Smooth muscle cell (in vitro differentiated cells): ENCODE data around the gene TM7SF2. TPM values are rescaled to one million over a fixed set of nuclear protein-coding genes. Genes with fewer than 3 reads are reported as not detected.
"Not testable (repeated sequence)": the region's sequence is repeated elsewhere in the genome, so short reads cannot be mapped to it uniquely, and the experiment has no call there.

Experiments used
- DNase-seq: peaks from one replicate; lab custom pipeline; 2025; ENCODE audit not compliant: unreplicated experiment; lab: John Stamatoyannopoulos, UW
- H2AFZ ChIP-seq: fragments of 200-600 bp; sonication (generic); 2 replicates; pipeline ENCODE4 v1.6.0; 2016; ENCODE audit warnings: antibody characterized with exemption, low read depth, mild to moderate bottlenecking
- H3F3A ChIP-seq: fragments of 200-600 bp; sonication (generic); 2 replicates; pipeline ENCODE4 v1.6.0; 2017; ENCODE audit warnings: antibody characterized with exemption, low read depth
- H3K27ac ChIP-seq: fragments of 200-600 bp; sonication (generic); 2 replicates; pipeline ENCODE4 v1.5.1; 2016; ENCODE audit warnings: low read depth, mild to moderate bottlenecking
- H3K27me3 ChIP-seq: fragments of 200-600 bp; sonication (generic); 2 replicates; pipeline ENCODE4 v1.6.1; 2016; ENCODE audit warnings: low read depth, mild to moderate bottlenecking
- H3K36me3 ChIP-seq: fragments of 200-600 bp; sonication (generic); 2 replicates; pipeline ENCODE4 v1.5.1; 2016; ENCODE audit warnings: low read depth
- H3K4me1 ChIP-seq: fragments of 200-600 bp; sonication (generic); 2 replicates; pipeline ENCODE4 v1.5.1; 2016; ENCODE audit warnings: low read depth
- H3K4me2 ChIP-seq: fragments of 200-600 bp; sonication (generic); 2 replicates; pipeline ENCODE4 v1.6.0; 2016; ENCODE audit warnings: mild to moderate bottlenecking
- H3K4me3 ChIP-seq: fragments of 200-600 bp; sonication (generic); 2 replicates; pipeline ENCODE4 v1.5.1; 2016; ENCODE audit warnings: mild to moderate bottlenecking
- H3K79me2 ChIP-seq: fragments of 200-600 bp; sonication (generic); 2 replicates; pipeline ENCODE4 v1.6.0; 2016; ENCODE audit warnings: low read depth, mild to moderate bottlenecking
- H3K9ac ChIP-seq: fragments of 200-600 bp; sonication (generic); 2 replicates; pipeline ENCODE4 v1.6.0; 2016; ENCODE audit warnings: low read depth
- H3K9me3 ChIP-seq: fragments of 200-600 bp; sonication (generic); replicated peaks from 2 replicates; pipeline ENCODE4 v1.5.1; 2016; ENCODE audit warnings: low read depth
- H4K20me1 ChIP-seq: fragments of 200-600 bp; sonication (generic); 2 replicates; pipeline ENCODE4 v1.6.0; 2016; ENCODE audit warnings: low read depth
- CTCF ChIP-seq: fragments of 200-600 bp; sonication (generic); IDR thresholded peaks from 2 replicates; pipeline ENCODE4 v1.5.1; 2017; ENCODE audit warnings: borderline replicate concordance, mild to moderate bottlenecking, antibody characterized with exemption; ENCODE audit not compliant: insufficient read depth, poor library complexity, severe bottlenecking
- WGBS: methylation state at CpG from one replicate; pipeline ENCODE4 v1.1.7; 2016; ENCODE audit warnings: low lambda C conversion rate; 5-methylcytosine and 5-hydroxymethylcytosine counted together
- polyA plus RNA-seq: library from polyadenylated mRNA; unstranded; fragments of >200 nt; fragmentation: Nextera tagmentation; extraction: Ambion mirVana; gene quantifications from 2 replicates; pipeline ENCODE4 v1.2.1, GENCODE V29; 2016
- total RNA-seq: library from RNA; depleted of rRNA; stranded (reverse); fragments of >200 nt; gene quantifications from 2 replicates; pipeline ENCODE4 v1.2.3, GENCODE V29; 2014

Gene TM7SF2
- total and polyA plus RNA-seq, 2 experiments from 2014 or later: 16.8 to 17.4 TPM

GRCh38 chr11:65148657-65149056 lies 37.0 kb downstream of the TM7SF2 start:
- Histone ChIP-seq H3K27me3 (peaks cover 12% of the 10 kb centered on the region), H3K9me3 (no peaks in the 10 kb centered on the region), H3K4me3 (no peak overlapping the region), H3K27ac (no peak overlapping the region), H3K9ac (no peak overlapping the region), H3F3A (no peaks in the 10 kb centered on the region), H3K4me1 (no peaks in the 10 kb centered on the region), H2AFZ (no peak overlapping the region), H3K4me2 (no peak overlapping the region), H3K79me2 (no peaks in the 10 kb centered on the region), H3K36me3 (no peaks in the 10 kb centered on the region), H4K20me1 (no peaks in the 10 kb centered on the region)
- WGBS: 94% methylated on average over 5 of the region's 5 CpGs
- no peak for TF ChIP-seq CTCF
- no peak for DNase-seq

GRCh38 chr11:65150131-65150508 lies 38.4 kb downstream of the TM7SF2 start:
- peak overlapping the region; percentile 70 for H3K27ac ChIP-seq
- WGBS: 90% methylated on average over 10 of the region's 10 CpGs
- not testable (repeated sequence) for H3K4me3 ChIP-seq

GRCh38 chr11:65150509-65151299 lies 39.0 kb downstream of the TM7SF2 start:
- no peak overlapping the region for H3K9ac ChIP-seq
- peaks cover 5% of the 10 kb centered on the region for H3K27me3 ChIP-seq
- peak; percentile 75 for DNase-seq
- H3K4me3 ChIP-seq: no peak overlapping the region
- no peaks in the 10 kb centered on the region for H3F3A ChIP-seq
- H3K4me1 ChIP-seq: no peaks in the 10 kb centered on the region
- no peaks in the 10 kb centered on the region for H3K9me3 ChIP-seq
- no peaks in the 10 kb centered on the region for H3K36me3 ChIP-seq
- no peak for TF ChIP-seq CTCF
- H3K4me2 ChIP-seq: peak overlapping the region; percentile 69
- H4K20me1 ChIP-seq: no peaks in the 10 kb centered on the region
- no peak overlapping the region for H2AFZ ChIP-seq
- H3K27ac ChIP-seq: peak overlapping the region; percentile 70
- WGBS: 27% methylated on average over 12 of the region's 12 CpGs
- no peaks in the 10 kb centered on the region for H3K79me2 ChIP-seq

More at GRCh38 chr11:65150131-65150508, 38.4 kb downstream of the TM7SF2 start:
- H3F3A ChIP-seq, H3K9ac ChIP-seq, DNase-seq, H3K27me3 ChIP-seq, H3K36me3 ChIP-seq, H4K20me1 ChIP-seq, H3K79me2 ChIP-seq, H3K4me1 ChIP-seq, H3K9me3 ChIP-seq, H2AFZ ChIP-seq: not testable (repeated sequence)
- H3K4me2 ChIP-seq: peak overlapping the region; percentile 69

GRCh38 chr11:65151331-65151899 lies 39.7 kb downstream of the TM7SF2 start:
- Histone ChIP-seq H4K20me1 (no peaks in the 10 kb centered on the region), H3K9me3 (no peaks in the 10 kb centered on the region), H3K9ac (no peak overlapping the region), H3K27ac (no peak overlapping the region), H3F3A (no peaks in the 10 kb centered on the region), H2AFZ (no peak overlapping the region), H3K79me2 (no peaks in the 10 kb centered on the region), H3K27me3 (peaks cover 5% of the 10 kb centered on the region), H3K36me3 (no peaks in the 10 kb centered on the region), H3K4me2 (no peak overlapping the region), H3K4me3 (no peak overlapping the region), H3K4me1 (no peaks in the 10 kb centered on the region)
- 92% methylated on average over 3 of the region's 3 CpGs for WGBS
- no peak for TF ChIP-seq CTCF
- DNase-seq: no peak
